Hematopoietic multipotent progenitor cell treated with erythropoietin and hydrocortisone succinate and interleukin-3 and kit ligand, for 6 days (in vitro differentiated cells): Measurements from ENCODE around the gene ENG.
"Not testable (repeated sequence)": the region's sequence is repeated elsewhere in the genome, so short reads cannot be mapped to it uniquely, and the experiment has no call there.

Source experiments
- DNase-seq: peaks from one replicate; pipeline ENCODE4 v3.0.0-alpha.2; 2015

ENG gene

DNA sequence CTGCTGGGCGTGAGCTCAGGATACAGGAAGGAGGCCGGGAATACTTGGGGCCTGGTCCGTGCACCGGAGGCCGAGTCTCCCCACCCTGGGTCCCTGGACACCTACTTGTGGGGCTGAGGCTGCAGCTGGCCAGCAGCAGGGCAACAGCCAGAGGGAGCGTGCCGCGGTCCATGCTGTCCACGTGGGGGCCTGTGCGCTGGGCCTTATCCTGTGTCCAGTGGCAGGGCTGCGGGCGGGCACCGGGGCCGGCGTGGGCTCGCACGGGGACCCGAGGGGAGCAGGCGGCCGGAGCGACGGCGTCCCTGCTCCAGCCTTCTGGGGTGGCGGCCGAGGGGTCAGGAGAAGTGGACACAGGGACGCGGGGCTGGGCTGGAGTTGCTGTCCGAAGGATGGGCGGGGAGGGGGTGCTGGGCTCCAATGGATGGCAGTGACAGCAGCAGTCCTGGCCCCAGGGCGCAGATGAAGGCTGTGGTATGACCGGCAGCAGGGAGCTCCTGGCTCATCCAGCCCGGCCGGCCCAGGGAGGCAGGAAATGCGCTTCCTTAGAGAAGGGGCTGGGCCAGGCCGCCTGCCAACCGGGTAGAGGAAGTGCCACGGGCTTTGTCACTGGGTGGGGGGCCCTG is at the start of gene ENG:
Gene ENG (minus strand): TSS at position 475 of the 623 bp plus-strand sequence. CDS start 303 bp downstream, at position 172.
- DNase-seq: peak; percentile 80

DNA sequence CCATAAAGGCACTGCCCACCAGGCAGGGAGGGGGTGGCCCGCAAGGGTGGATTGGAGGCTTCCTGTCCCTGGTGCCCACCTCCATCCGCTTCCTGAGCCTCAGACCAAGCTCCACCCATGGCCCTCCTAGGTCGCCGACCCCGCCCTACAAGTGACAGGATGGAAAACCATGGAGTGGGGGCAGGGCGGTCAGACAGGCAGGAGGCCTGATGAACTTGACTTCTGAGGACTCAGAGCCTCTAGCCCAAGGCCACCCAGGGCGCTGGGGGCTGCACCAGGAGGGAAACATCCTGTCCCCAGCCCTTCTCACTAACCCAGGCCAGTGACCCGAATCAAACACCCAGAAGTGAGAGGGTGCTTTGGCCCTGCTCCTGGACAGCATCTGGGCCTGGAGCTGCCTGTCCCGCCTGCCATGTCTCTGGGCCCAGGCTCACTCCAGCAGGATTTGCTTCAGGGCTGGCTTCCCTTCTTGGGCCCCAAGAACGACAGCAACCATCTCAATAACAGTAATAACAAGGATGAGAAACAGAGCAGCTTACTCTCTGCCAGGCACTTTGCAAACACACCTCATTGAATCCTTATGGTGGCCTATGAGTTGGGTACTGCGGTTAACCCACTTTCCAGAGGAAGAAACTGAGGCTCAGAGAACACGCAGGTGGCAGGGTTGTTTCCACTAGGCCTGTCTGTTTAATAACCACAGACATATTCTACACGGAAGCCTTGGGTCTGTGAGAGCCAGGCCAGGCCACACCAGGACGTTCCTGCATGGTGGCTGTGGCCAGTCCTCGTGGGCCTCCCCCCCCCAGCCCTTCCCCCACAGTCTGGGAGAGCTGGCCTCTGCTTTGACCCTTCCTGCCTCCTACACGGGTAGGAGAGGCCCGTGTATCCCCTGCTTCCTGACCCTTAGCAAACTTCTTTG is 49.4 kb upstream of the ENG start:
- peak; percentile 97 for DNase-seq

DNA sequence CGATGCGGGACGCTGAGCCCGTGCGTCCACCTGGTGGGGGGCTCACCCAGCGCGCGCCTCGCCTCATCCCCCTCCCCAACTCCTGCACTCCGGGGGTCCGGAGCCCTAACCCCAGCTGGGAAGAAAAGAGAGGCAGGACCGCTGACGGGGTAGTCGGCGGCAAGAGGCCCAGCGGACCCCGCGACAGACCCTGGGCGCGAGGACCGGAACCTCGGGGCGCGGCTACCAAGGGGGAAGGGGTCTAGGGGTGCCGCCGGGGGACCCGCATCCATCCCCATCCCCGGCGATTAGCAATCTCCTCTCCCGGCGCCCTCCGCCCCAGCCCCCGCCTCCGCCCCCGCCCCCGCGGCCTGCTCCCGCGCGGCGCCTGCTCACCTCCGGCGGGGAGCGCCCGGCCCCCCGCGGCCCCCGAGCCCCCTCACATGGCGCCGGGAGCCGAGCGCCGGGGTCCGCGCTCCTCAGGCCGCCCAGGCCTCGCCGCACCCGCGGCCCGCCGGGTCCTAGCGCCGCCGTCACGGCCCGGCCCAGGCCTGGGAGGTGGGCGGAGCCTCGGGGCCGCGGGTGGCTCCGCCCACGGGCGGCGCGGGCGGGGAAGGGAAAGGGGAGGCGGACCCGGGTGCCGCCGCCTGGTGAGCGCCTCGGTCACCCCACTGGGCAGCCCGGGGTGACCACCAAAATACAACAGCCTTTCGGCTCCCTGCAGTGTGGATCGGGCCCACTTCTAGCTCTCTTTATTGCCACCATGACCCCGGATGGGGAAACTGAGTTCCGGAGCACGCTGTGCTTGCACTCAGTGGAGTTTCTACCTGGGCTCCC is 44.9 kb upstream of the ENG start, which contains the start of gene ST6GALNAC6:
Gene ST6GALNAC6 (minus strand): TSS at position 476 of the 816 bp plus-strand sequence. CDS start 1,622 bp downstream, outside the sequence.
- DNase-seq: peak; percentile 85

DNA sequence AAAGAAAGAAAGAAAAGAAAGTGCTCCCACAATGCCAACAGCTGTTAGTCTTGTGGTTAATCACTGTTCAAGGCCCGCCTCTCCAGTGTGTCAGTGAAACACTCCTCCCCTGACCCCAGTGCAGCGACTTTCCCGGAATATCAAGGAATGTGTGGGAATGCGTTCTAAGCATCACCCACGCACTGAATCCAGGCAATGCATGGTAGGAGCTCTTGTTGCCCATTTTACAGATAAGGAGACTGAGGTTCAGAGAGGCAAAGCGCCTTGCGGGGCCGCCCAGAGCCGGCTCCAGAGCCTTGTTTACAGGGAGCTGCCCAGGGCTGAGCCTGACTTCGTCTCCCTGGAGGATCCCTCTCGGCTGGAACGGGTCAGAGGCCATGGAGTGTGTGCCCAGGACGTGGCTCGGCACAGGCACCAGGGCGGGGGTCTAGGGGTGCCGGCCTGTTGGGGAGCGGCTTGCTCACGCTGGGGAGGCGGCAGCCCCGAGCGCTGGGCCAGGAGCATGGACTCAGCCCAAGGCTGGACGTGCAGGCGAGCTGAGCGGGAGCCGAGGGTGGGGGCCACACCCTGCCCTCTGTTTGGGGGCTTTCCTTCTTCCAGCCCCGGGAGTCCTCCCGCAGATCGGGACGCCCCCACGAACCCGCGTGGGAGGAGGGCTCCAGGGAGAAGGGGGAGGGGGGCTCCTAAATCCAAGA is 44.1 kb upstream of the ENG start:
- DNase-seq: no peak

DNA sequence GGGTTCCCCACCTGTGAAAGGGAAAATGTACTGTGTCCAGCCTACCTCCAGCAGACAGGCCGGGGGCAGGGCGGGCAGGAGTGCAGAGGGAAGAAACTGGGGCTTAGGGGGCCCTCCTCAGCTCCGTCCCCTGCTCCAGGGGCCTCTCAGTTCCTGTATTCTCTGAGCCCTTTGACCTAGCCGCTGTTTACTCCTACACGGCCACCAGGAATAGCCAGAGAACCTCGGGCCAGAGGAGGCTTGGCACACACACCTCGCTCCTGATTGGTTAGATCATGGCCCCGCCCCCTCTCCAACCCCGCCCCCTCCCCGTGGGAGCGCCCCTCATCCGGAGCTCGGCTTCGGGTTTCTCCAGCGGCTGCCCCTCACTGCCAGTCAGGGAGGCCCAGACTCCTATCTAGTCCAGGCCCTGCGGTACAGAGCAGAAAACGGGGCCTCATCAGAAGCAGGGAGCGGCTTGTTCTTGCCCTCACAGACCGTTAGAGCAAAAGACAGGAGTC is 42.8 kb upstream of the ENG start:
- peak; percentile 91 for DNase-seq

DNA sequence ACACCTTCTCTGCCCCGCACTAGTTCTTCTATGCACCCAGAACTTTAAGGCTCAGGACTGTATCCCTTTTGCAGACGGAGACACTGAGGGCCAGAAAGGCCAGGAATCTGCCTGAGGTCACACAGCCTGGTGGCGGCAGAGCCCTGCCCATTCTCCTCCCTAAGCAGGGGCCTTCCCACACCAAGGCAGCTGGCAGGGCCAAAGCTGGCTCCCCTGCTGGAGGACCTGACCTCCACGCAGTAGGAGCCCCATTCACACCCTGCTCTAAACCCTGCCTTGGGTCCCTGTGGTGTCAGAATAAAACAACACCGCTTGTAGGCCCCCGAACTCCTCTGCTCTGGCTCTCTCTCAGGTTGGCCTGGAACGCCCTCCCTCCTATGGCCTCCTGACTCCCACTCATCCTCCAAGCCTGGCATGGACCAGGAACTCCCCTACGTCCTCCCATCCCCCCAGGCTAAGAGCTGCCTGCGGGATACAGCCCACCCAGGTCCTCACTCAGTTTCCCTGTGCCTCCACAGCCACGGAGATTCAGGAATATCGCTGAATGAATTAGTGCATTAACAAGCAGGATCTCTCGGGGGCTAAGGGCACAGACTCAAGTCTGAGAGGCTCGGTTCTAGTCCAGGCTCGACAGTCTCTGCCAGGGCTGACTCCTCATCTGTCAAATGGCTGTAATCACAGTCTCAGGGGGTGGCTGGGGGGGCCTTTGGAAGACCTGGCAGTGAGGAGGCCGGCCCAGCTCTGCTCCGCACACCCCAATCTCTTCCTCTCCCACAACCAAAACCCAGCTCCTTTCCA is 42.1 kb upstream of the ENG start:
- DNase-seq: no peak

DNA sequence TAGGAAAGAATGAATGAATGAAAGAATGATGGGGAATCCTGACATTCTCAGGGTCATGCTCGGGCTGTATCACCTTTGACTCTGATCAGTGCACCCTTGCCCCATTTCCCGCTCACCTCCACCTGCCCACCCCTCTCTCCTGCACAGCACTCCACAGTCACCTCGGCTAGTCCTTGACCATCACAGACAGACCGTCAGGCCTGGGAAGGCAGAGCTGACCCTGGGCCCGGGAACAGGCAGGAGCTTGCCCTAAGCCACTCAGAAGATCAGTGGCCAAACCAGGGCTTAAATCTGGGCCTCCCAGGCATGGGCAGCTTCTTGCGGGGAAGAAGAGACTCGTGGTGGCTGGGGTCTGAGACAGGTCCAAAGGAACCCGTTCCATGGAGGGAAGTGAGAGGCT is 41.4 kb upstream of the ENG start:
- no peak for DNase-seq

DNA sequence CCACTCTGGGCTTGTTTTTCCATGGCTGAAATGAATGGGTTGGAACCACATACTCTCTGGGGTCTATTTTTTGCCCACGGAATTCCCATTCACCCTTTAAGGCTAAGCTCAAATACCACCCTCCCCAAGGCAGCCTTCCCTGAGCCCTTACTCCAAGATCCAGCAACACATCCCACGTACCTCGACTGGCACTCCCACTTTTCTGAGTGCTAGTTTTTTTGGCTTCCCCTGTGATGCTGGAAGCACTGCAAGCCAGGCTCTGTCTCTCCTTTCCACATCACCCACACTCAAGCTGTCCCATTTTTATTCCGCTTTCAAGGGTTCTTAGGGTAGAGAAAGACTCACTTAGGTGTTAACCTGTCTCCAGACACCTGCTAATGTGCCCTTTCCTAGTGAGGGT is 38.9 kb upstream of the ENG start:
- no peak for DNase-seq

DNA sequence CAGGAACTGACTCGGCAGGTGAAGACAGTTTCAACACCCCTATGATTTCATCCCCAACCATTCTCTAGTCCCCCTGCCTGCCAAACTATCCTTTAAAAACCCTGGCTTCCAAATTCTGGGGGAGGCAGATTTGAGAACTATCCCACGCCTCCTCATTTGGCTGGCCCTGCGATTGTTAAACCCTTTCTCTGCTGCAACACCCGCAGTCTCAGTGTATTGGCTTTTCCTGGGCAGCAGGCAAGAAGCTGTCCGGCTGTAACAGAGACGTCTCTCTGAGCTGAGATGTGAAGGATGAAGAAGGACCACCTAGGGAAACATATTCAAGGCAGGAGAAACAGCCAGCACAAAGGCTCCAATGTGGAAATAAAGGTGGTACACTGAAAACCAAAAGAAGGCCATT is 38.4 kb upstream of the ENG start:
- DNase-seq: no peak

DNA sequence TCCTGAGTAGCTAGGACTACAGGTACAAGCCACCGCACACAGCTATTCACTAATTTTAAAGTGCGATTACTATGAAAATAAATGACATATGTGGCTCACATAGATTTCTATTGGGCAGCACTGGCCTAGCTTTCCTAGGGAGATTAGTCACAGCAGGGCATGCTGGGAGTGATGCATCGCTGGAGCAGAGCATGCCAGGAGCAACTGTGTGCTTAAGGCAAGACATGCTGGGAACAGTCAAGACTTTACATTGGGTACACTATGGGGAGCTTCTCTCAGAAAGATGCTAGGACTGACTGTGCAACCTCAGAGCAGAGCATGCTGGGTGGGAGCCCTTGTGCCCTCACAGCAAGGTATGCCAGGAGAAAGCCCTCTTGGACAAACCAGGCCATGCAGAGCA is 35.6 kb upstream of the ENG start:
- DNase-seq: no peak

DNA sequence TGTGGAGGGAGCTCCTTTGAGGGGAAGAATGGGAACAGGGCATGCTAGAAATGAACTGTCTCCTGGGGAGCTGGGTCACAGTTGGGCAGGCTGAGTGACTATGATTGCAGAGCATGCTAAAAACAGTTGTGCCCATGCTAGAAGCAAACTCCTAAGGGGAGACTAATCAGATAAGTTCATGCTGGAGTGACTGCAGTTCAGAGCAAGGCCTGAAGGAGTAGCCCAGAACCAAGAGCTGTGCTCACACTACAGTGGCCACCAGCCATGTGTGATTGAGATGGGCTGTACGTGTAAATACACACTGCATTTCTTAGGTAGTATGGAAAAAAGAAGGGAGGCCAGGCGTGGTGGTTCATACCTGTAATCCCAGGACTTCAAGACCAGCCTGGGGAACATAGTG is 33.3 kb upstream of the ENG start:
- peak; percentile 87 for DNase-seq

DNA sequence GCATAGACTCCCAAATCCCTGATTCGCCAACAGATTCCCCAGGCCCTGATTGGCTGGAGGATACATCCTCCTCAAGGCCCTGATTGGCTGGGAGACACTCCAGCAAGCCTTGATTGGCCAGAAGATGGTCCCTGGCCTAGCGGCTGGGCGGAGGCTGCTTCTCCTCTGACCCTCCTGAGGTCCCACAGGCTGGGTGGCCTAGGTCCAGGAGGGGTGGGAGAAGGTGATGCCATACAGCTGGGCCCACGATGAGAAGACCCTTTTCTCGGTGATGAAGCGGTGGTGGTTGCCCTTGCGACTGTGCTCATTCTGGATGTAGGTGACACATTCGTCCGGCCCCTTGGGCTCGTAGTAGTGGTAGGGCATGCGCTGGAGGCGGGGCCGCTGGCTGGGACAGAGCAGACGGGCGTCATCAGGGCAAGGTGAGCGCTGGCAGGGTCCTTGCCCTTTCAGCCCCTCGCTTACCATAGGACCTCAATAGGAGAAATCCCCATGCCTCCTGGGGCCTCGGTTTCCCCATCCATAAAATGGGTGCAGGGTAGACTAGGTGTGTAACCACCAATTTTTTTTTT is 32.0 kb upstream of the ENG start:
- DNase-seq: no peak

DNA sequence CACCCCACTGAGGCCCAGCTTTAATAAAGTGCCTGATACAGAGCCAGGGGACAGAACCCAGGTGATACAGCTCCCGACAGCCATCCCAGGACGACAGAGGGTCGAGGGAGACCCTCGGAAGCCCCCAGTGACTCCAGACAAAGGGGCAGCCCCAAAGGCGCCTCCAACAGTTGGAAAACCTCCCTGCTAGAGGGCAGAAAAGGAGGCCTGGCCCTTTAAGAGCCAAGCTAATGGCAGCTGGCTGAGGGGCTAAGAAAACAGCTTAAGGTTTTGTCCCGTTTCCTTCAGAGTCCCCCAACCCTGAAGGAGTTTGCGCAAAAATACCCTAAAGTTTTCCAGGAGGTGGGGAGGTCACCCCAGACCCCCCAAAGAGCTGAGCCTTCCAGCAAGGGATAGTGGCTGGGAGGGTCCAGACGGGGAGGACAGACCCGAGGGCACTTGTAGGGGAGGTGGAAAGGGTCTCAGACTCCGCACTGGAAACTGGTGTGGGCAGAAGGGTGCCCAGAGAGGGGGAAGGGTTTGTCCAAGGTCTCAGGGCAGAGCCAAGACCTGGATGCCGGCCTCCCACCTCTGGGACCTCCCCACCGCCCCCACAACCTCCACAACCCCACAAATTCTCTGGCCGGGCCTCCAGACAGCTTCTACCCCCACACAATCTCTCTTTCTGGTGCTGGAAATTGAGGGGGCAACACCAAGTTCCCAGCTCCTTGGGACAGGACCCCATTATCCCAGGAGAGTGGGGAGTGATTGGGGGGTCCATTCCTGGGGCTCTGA is 31.2 kb upstream of the ENG start:
- DNase-seq: no peak

DNA sequence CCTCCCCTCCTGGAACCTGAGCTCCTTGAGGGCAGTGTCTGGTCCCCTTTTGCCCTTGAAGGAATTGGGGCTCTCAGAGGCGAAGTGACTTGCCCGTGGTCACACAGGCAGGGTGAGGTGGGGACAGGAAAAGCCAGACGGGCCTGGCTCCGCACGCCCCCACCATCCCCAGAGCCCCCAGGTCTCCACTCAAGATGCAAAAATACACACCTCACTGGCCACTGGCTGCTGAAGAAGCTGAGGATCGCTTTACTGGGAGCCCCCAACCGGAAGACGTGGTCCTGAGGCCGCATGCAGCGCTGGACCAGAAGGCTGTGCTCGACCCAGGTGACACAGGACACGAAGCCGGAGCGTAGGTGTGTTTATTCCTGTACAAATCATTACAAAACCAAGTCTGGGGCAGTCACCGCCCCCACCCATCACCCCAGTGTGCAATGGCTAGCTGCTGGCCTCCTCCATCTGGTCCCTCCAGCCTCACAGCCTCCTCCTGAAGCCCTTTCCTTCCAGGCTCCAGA is 30.6 kb upstream of the ENG start:
- no peak for DNase-seq

DNA sequence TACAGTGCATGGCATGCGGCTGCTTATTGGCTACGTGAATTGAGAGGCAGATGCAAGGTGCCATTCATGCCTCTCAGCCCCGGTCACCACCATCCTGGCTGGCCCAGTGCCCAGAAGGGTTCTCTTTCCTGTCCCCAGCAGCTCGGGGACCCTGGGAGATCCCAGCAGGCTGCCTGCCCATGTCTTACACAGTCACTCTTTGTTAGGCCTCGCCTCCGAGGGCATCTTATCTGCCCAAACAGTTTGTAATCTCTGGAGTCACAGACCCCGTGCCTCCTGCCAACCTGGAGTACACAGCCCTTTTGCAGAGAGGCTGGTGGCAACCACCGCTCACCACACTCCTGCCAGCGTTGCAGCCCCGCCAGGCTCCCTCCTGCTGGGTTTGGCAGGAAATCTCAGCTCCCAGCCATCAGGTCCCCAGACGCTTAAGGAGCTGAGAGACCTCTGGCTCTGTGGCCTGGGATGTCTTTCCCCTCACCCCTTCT is 30.0 kb upstream of the ENG start:
- peak; percentile 98 for DNase-seq

DNA sequence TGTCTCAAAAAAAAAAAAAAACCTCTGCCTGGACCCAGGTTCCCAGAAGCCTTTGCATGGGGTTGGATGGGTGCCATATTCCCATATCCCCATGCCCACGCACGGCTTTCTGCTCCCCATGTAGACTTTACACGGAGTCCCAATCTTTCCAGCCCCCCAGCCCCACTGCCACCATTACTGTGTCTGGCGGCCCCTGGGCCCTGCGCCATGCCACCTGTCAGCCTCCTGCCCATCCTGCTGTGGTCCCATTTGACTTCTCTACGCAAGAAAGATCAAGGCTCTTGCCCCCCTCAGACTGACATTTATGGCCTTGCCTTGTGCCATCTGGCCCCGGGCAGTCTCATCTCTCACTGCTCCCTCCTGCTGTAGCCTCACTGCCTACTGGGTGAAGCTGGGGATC is 29.5 kb upstream of the ENG start:
- DNase-seq: no peak

DNA sequence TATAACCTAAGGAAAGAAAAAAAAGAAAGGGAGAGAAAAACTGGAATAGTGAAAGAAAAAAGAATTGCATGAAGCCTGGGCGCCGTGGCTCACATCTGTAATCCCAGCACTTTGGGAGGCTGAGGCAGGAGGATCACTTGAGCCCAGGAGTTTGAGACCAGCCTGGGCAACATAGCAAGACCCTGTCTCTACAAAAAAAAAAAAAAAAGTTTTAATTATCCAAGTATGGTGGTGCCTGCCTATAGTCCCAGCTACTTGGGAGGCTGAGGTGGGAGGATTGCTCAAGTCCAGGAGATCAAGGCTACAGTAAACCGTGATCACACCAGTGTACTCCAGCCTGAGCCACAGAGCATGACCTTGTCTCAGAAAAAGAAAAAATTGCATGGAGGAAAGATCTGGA is 27.3 kb upstream of the ENG start:
- not testable (repeated sequence) for DNase-seq

DNA sequence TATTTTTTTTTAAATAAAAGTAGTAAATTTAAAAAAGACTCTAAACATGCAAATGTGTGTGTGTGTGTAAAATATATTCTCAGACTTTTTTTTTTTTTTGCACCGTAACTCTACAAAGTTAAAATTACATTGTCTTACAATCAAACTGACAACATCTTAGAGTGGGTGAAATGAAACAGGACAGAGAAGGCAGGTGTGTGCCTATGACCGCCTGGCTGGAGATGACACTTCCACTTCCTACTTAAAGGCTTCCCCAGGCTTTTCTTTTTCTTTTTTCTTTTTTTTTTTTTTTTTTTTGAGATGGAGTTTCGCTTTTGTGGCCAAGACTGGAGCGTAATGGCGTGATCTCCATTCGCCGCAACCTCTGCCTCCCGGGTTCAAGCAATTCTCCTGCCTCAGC is 25.7 kb upstream of the ENG start:
- no peak for DNase-seq

DNA sequence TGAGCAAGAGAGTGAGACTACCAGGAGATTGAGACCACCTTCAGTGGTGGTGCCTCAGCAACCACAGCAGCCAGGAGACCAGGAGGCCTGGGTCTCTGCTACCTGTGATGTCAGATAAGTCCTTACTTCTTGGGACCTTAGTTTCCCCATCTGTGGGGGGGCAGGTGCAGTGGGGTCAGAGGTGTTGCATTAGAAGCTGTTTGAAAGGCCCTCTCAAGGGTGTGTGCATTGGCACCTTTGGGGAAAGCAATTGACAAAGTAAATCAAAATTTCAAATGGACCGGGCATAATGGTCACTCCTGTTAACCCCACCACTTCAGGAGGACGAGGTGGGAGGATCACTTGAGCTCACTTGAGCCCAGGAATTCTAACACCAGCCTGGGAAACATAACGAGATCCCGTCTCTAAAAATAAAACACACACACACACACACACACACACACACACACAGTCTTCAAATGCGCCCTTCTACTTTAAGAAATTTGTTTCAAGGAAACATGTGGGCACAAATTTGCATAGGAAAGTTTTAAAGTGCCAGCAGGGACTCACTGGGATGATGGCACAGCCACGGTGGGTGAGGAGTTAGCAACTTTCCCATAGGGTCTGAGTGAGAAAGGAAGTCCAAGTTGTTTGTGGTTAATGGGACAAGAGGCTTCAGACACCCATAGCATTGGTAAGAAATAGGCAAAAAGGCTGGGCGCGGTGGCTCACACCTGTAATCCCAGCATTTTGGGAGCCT is 24.4 kb upstream of the ENG start:
- DNase-seq: no peak
